SK-N-SH (cell line): ENCODE results near the gene ARHGAP25. TPM values are rescaled to one million over a fixed set of nuclear protein-coding genes. Genes with fewer than 3 reads are reported as not detected.

Source experiments
- CTCF ChIA-PET: fragments of 300-600, 350-600 bp; formaldehyde crosslinking; extraction: SDS; loops from one replicate; lab custom pipeline; 2021; lab: Yijun Ruan, JAX
- POLR2A ChIA-PET: fragments of 350-600 bp; sonication (Branson Sonifier 250); formaldehyde crosslinking; extraction: SDS; loops from one replicate; lab custom pipeline; 2020; ENCODE audit warnings: antibody characterized with exemption, inconsistent platforms; lab: Yijun Ruan, JAX
- DNase-seq: peaks from one replicate; pipeline ENCODE4 v3.0.0; 2012
- H2AFZ ChIP-seq: fragments of 200-600 bp; sonication (generic); 2 replicates; pipeline ENCODE4 v1.8.1; 2016; ENCODE audit warnings: antibody characterized with exemption, mild to moderate bottlenecking, low read depth
- H3F3A ChIP-seq: fragments of 200-600 bp; sonication (generic); replicated peaks from 2 replicates; pipeline ENCODE3; 2016; ENCODE audit warnings: antibody characterized with exemption, mild to moderate bottlenecking; ENCODE audit not compliant: insufficient read depth
- H3K27ac ChIP-seq, 2 experiments: fragments of 200-500 bp in 1 of 2; fragments of 200-600 bp in 1 of 2; sonication (Bioruptor generic) in 1 of 2; sonication (generic), shearing (Covaris generic) in 1 of 2; 2 replicates each; pipeline versions ENCODE4 v1.5.1 to v1.6.1; 2014 to 2016; ENCODE audit warnings: low read depth in 2 of 2, inconsistent platforms in 1 of 2, low read length in 1 of 2, mild to moderate bottlenecking in 1 of 2, mixed read lengths in 1 of 2
- H3K27me3 ChIP-seq: fragments of 200-600 bp; sonication (generic), shearing (Covaris generic); 2 replicates; pipeline ENCODE4 v1.6.1; 2016; ENCODE audit warnings: mixed run types; ENCODE audit not compliant: insufficient read depth
- H3K36me3 ChIP-seq, 2 experiments: fragments of 200-500 bp in 1 of 2; fragments of 200-600 bp in 1 of 2; sonication (Bioruptor generic) in 1 of 2; sonication (generic) in 1 of 2; replicated peaks in 1 of 2; 2 replicates each; pipeline versions ENCODE3 to v1.5.1; 2014 to 2016; ENCODE audit warnings: low read length in 1 of 2, mild to moderate bottlenecking in 1 of 2; ENCODE audit not compliant: insufficient read depth in 2 of 2, control insufficient read depth in 1 of 2
- H3K4me1 ChIP-seq, 2 experiments: fragments of 200-500 bp in 1 of 2; fragments of 200-600 bp in 1 of 2; sonication (Bioruptor generic) in 1 of 2; sonication (generic), shearing (Covaris generic) in 1 of 2; 2 replicates each; pipeline versions ENCODE4 v1.5.1 to v1.6.1; 2014 to 2016; ENCODE audit warnings: low read depth in 1 of 2, low read length in 1 of 2, mixed run types in 1 of 2; ENCODE audit not compliant: insufficient read depth in 2 of 2, control insufficient read depth in 1 of 2
- H3K4me2 ChIP-seq: fragments of 200-600 bp; sonication (generic), shearing (Covaris generic); 2 replicates; pipeline ENCODE4 v1.6.1; 2017; ENCODE audit warnings: mixed run types
- H3K4me3 ChIP-seq, 2 experiments: fragments of 200-500 bp in 1 of 2; fragments of 200-600 bp in 1 of 2; sonication (Bioruptor generic) in 1 of 2; sonication (generic), shearing (Covaris generic) in 1 of 2; 2 replicates each; pipeline versions ENCODE4 v1.5.1 to v1.8.1; 2014 to 2016; ENCODE audit warnings: low read depth in 2 of 2, inconsistent platforms in 1 of 2, low read length in 1 of 2, mild to moderate bottlenecking in 1 of 2, mixed read lengths in 1 of 2, moderate library complexity in 1 of 2
- H3K79me2 ChIP-seq: fragments of 200-600 bp; sonication (generic); 2 replicates; pipeline ENCODE4 v1.8.1; 2017; ENCODE audit warnings: mild to moderate bottlenecking; ENCODE audit not compliant: insufficient read depth
- H3K9ac ChIP-seq: fragments of 200-600 bp; sonication (generic); 2 replicates; pipeline ENCODE4 v1.6.1; 2017; ENCODE audit warnings: mixed run types
- H3K9me2 ChIP-seq: fragments of 200-600 bp; sonication (generic); 2 replicates; pipeline ENCODE4 v1.6.1; 2017; ENCODE audit warnings: mixed run types
- H3K9me3 ChIP-seq: fragments of 200-600 bp; sonication (generic); 2 replicates; pipeline ENCODE4 v1.6.1; 2017; ENCODE audit warnings: mixed run types, mild to moderate bottlenecking, moderate library complexity
- H4K20me1 ChIP-seq: fragments of 200-600 bp; sonication (generic); 2 replicates; pipeline ENCODE4 v1.6.1; 2017; ENCODE audit warnings: mild to moderate bottlenecking, mixed run types; ENCODE audit not compliant: insufficient read depth
- CHD2 ChIP-seq: fragments of 150-350 bp; IDR thresholded peaks from 2 replicates; pipeline ENCODE4 v1.6.1; 2018; ENCODE audit warnings: low read length; ENCODE audit not compliant: partially characterized antibody
- EZH2phosphoT487 ChIP-seq: fragments of 200-600 bp; sonication (generic); IDR thresholded peaks from 2 replicates; pipeline ENCODE4 v1.6.1; 2017; ENCODE audit warnings: low read depth, mixed run types, mild to moderate bottlenecking, antibody characterized with exemption, moderate library complexity, borderline replicate concordance
- FOSL2 ChIP-seq: IDR thresholded peaks from 2 replicates; pipeline ENCODE4 v1.4.0; 2012; ENCODE audit warnings: low read depth, mild to moderate bottlenecking, moderate library complexity, borderline replicate concordance
- FOXJ3 ChIP-seq: sonication (generic); formaldehyde crosslinking; IDR thresholded peaks from 2 replicates; pipeline ENCODE4 v1.5.1; 2020; ENCODE audit warnings: mild to moderate bottlenecking, missing genetic modification reagents
- FOXM1 ChIP-seq: IDR thresholded peaks from 2 replicates; pipeline ENCODE4 v1.4.0; 2012; ENCODE audit warnings: low read depth, mild to moderate bottlenecking
- MAX ChIP-seq: IDR thresholded peaks from 2 replicates; pipeline ENCODE4 v1.4.0; 2012; ENCODE audit warnings: low read depth
- NFIC ChIP-seq: IDR thresholded peaks from 2 replicates; pipeline ENCODE4 v1.4.0; 2012; ENCODE audit warnings: borderline replicate concordance
- POLR2AphosphoS5 ChIP-seq: IDR thresholded peaks from 2 replicates; pipeline ENCODE4 v1.6.1; 2012; ENCODE audit warnings: low read depth, low read length
- SMC3 ChIP-seq: IDR thresholded peaks from 2 replicates; pipeline ENCODE4 v1.6.1; 2012; ENCODE audit warnings: low read depth, low read length, improper control_type of control experiment
- TEAD4 ChIP-seq: IDR thresholded peaks from 2 replicates; pipeline ENCODE4 v1.4.0; 2012; ENCODE audit warnings: mild to moderate bottlenecking, borderline replicate concordance; ENCODE audit not compliant: insufficient read depth
- ZBTB33 ChIP-seq: IDR thresholded peaks from 2 replicates; pipeline ENCODE4 v1.4.0; 2012; ENCODE audit warnings: low read depth, borderline replicate concordance
- WGBS: methylation state at CpG from one replicate; pipeline ENCODE4 v1.1.6; 2017; ENCODE audit warnings: low lambda C conversion rate; 5-methylcytosine and 5-hydroxymethylcytosine counted together
- polyA plus RNA-seq, 3 experiments: library from polyadenylated mRNA; depleted of rRNA; stranded (reverse); fragments of >200 nt; gene quantifications; 2 replicates each; pipeline ENCODE4 v1.2.3, GENCODE V29; 2012

The ARHGAP25 gene
- polyA plus RNA-seq, 1 of the 3 experiments (the other 2 are of a cell fraction) = not detected

DNA sequence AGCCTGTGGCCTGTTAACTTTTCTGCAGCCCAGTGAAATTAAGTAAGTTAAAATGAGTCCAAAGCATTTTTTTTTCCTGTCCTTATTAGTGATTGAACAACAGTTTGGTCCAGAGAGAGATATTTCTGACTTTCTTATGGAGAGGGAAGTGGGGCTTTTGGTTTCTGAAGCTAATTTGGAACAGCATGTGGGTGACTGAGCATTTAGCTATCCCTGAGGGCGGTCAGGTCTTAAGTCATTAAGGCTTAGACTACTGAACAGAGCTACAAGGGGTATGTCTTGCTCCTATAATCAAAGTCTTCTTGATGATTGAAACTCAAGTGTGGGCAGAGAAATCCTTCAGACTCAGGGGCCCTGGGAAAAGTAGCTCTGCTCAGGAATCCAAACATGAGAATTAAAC, 14.0 kb downstream of the ARHGAP25 start:
- Histone ChIP-seq H4K20me1 (no peaks in the 10 kb centered on the region), H3K9me3 (no peaks in the 10 kb centered on the region), H3K79me2 (no peaks in the 10 kb centered on the region), H3K36me3 (no peaks in the 10 kb centered on the region), H3K27me3 (no peaks in the 10 kb centered on the region), H3F3A (no peaks in the 10 kb centered on the region), H3K4me1 (no peaks in the 10 kb centered on the region), H3K4me3 (no peak overlapping the region), H2AFZ (no peak overlapping the region), H3K9me2 (no peaks in the 10 kb centered on the region), H3K27ac (no peak overlapping the region), H3K9ac (no peak overlapping the region), H3K4me2 (no peak overlapping the region)
- WGBS = 50% methylated on average over 1 of the region's 1 CpG
- no peak for TF ChIP-seq POLR2AphosphoS5
- no peak for TF ChIP-seq FOXM1
- TF ChIP-seq TEAD4 = no peak
- TF ChIP-seq CHD2 = no peak
- ChIA-PET POLR2A (no interaction called here), CTCF (interaction anchor here (0.9 to 19.0 kb wide), 7 partner anchors 39 to 284 kb away, joined by 4 to 245 read pairs (median 8); no protein-coding TSS in a partner anchor)
- no peak for DNase-seq

DNA sequence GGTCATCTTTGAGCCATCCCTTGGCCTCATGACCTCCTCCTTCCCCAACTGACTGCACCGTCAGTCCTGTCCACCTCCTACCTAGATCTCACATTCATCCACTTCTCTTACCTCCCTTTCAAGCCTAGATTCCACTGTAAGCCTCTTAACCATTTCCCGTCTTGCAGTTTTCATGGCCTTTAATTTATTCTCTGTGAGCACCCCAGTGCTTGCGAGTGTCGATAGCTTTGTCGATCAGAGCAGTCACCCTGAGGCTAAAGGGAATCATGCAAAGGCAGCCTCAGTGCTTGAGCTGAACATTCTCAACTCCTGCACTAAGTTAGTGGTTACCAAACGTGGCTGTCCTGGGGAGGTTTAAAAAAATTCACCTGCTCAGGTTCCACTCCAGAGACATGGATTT, 14.7 kb downstream of the ARHGAP25 start:
- Histone ChIP-seq H3K4me1 (no peaks in the 10 kb centered on the region), H3K4me3 (no peak overlapping the region), H3K9ac (no peak overlapping the region), H3F3A (no peaks in the 10 kb centered on the region), H3K27ac (no peak overlapping the region), H3K27me3 (no peaks in the 10 kb centered on the region), H3K9me3 (no peaks in the 10 kb centered on the region), H2AFZ (no peak overlapping the region), H3K36me3 (no peaks in the 10 kb centered on the region), H3K79me2 (no peaks in the 10 kb centered on the region), H3K9me2 (no peaks in the 10 kb centered on the region), H3K4me2 (no peak overlapping the region), H4K20me1 (no peaks in the 10 kb centered on the region)
- no peak for DNase-seq
- ChIA-PET POLR2A (no interaction called here), CTCF (interaction anchor here (0.6 to 19.0 kb wide), 8 partner anchors 40 to 553 kb away, joined by 3 to 245 read pairs (median 13); no protein-coding TSS in a partner anchor)
- WGBS = 70% methylated on average over 6 of the region's 6 CpGs
- TF ChIP-seq EZH2phosphoT487 = no peak
- no peak for TF ChIP-seq MAX
- TF ChIP-seq NFIC = no peak
- TF ChIP-seq FOSL2 = no peak
- TF ChIP-seq FOXJ3 (CRISPR knock-in tag) = no peak
- no peak for TF ChIP-seq SMC3
- no peak for TF ChIP-seq ZBTB33
